ENCODE measurements around the gene DMKN.

DNA sequence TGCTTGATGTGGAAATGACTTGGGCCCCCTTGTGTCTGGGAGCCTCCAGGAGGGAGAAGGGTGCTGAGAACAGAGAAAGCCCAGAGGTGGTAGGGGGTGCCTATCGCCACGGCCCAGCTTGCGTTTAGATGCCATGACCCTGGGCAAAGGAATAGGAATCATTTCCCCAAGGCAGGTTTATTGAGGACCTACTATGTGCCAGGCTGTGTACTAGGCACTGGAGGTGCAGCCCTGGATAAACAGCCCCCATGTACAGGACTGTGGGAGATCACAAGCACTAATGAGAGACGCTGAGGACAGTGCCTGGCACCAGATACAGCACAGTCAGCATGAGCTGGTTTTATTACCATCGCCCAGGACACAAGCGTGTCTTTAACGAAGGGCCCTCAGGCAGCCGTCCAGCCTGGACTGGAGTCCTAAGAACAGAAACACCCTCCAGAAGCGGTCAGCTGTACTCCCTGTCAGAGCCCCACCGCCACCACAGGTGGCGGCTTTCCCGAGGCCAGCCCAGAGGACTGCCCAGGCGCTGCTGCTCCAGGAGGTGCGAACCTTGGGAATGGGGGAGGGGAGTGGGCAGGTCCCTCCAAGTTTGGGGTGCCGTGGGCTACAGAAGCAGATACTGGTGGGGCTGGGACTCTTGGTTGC lies 36.6 kb upstream of the DMKN start:
- no peak for TF ChIP-seq EP300 (IDR thresholded peaks at IDR 0.05)
- TF ChIP-seq, protein P1, sequence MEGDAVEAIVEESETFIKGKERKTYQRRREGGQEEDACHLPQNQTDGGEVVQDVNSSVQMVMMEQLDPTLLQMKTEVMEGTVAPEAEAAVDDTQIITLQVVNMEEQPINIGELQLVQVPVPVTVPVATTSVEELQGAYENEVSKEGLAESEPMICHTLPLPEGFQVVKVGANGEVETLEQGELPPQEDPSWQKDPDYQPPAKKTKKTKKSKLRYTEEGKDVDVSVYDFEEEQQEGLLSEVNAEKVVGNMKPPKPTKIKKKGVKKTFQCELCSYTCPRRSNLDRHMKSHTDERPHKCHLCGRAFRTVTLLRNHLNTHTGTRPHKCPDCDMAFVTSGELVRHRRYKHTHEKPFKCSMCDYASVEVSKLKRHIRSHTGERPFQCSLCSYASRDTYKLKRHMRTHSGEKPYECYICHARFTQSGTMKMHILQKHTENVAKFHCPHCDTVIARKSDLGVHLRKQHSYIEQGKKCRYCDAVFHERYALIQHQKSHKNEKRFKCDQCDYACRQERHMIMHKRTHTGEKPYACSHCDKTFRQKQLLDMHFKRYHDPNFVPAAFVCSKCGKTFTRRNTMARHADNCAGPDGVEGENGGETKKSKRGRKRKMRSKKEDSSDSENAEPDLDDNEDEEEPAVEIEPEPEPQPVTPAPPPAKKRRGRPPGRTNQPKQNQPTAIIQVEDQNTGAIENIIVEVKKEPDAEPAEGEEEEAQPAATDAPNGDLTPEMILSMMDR (IDR thresholded peaks at IDR 0.05): no peak
